ENCODE data around the gene ING5.
"Not testable (repeated sequence)": the region's sequence is repeated elsewhere in the genome, so short reads cannot be mapped to it uniquely, and the experiment has no call there.

ING5 gene

DNA sequence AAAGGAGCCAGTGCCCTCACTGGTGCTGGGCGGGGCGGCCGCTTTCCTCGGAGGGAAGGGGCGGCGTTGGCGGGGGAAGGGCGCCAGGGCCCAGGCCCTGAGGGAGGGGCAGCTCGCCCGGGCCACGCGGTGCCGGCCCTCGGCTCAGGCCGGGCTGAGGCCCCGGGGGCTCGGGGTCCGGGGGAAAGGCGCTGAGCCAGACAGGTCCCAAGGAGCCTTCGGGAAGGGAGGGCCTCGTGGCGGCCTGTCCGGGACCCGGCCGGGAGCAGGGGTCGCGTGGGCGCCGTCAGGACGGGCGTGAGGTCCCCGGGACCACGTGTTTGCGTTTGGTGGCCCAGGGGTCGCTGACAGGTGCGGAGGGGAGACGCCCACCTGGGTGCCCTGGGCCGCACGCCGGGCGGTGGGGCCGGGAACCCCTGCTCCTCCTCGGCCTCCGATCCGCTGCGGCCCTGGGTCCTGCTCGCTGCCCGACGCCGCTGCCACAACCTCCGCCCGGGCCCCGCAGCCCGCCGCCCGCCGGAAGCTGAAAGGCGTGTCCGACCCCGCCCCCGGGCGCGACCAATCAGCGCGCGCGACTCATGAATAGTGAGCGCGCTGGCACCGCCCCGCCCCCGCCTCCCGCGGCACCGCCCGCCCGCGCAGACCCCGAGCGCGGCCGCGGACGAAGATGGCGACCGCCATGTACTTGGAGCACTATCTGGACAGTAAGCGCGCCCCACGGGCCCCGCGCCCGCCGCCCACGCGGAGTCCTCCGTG, at the start of gene ING5:
Gene ING5 (plus strand): TSS at position 641 of the 756 bp plus-strand sequence. CDS start 27 bp downstream, at position 668.
- DNase-seq: peak; percentile 96

- DNase-seq: no peak
These were observed 49.7 kb upstream of the ING5 start for GRCh38 chr2:241652142-241652541.

GRCh38 chr2:241652722-241653121, 49.1 kb upstream of the ING5 start:
- DNase-seq: no peak

DNA sequence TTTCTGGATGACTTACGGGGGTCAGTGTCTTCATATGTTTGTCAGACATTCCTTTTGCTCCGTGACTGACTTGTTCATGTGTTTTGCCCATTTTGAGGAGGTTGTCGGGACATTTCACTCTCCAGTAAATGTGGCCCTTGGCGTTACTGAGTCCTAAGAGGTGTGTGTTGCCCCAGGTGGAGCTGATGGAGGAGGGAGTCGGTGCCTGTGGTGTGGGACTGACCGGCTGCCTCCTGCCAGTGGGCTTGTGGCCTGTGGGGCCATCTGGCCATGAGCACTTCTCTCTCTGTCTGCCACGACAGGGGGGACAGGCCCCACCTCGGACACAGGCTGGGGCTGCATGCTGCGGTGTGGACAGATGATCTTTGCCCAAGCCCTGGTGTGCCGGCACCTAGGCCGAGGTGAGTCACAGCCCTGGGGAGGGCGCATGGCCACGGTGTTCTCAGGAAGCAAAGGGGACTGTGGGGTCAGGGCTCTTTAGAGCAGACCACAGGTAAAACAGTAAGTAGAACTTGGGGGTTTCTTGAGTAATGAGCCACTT, 48.6 kb upstream of the ING5 start:
- DNase-seq: no peak

DNA sequence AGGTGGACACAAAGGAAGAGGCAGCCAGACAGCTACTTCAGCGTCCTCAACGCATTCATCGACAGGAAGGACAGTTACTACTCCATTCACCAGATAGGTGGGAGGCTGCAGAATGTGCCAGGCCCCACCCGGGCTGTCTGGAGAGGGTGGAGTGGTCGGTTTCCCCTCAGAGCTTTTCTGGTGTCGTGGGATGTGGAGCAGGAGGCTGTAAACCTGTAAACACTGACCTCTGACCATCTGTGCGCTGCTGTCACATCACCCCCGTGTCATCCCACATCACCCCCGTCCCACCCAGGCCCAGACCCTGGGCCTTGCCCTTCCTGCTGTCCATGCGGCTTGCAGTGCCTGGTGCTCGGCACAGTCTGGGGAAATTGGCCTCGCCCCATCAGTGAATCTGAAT, 47.3 kb upstream of the ING5 start:
- no peak for DNase-seq

DNA sequence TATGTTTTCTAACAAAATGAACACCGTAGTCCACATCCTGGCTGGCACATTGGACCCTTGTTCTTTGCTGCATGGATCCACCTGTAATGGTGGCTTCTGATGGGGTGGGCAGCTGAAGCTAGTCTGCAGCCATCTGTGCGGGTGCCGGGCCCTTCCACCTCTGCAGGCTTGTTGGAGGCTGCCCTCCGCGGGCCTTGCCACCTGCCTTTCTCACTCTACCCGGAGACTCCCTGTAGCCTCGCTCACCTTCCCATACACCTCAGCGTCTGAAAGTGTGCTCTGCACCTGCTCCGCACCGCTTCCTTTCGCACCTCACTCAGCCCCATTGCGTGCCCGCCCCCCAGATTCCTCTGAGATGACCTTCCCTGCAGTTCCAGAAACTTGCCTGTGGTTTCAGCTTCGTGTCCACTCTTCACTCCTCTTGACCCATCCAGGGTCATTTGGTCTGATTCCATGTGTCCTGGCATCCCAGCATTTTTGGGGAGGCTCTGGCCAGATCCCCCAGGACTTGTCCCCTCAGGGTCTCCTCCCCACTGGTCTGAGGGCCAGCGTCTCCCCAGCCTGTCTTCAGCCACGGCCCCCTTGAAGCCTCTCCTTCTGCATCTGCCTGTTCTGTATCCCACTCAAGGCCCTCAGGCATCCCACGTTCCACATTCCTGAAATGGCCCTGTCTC, 46.2 kb upstream of the ING5 start:
- no peak for DNase-seq

GRCh38 chr2:241656190-241656741, 45.6 kb upstream of the ING5 start:
- no peak for DNase-seq

GRCh38 chr2:241657786-241658254, 44.0 kb upstream of the ING5 start:
- no peak for DNase-seq

DNA sequence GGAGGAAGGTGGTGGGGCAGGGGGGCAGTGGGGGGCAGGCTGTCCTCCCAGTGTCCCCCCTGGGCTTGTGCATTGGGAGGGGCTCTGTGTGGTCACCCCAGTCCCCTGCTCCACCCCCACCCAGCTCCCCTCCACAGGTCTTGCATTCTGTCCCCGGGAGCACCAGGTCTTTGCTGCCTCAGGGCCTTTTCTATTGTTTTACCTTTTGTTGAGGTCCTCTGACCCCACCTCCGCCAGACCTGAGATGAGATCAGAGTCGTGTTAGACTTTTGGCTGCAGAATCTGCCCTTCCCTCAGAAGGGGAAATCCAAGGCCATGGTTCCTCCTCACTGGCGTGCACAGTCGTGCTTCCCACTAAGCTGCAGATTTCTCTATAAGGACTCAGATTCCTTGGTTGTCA, 43.5 kb upstream of the ING5 start:
- no peak for DNase-seq

GRCh38 chr2:241659150-241659739, 42.6 kb upstream of the ING5 start:
- DNase-seq: peak; percentile 74

GRCh38 chr2:241660593-241661213, 41.1 kb upstream of the ING5 start:
- no peak for DNase-seq

- DNase-seq: not testable (repeated sequence)
These were observed 39.1 kb upstream of the ING5 start for GRCh38 chr2:241662731-241663130.

GRCh38 chr2:241665731-241666440, 36.0 kb upstream of the ING5 start:
- DNase-seq: no peak

DNA sequence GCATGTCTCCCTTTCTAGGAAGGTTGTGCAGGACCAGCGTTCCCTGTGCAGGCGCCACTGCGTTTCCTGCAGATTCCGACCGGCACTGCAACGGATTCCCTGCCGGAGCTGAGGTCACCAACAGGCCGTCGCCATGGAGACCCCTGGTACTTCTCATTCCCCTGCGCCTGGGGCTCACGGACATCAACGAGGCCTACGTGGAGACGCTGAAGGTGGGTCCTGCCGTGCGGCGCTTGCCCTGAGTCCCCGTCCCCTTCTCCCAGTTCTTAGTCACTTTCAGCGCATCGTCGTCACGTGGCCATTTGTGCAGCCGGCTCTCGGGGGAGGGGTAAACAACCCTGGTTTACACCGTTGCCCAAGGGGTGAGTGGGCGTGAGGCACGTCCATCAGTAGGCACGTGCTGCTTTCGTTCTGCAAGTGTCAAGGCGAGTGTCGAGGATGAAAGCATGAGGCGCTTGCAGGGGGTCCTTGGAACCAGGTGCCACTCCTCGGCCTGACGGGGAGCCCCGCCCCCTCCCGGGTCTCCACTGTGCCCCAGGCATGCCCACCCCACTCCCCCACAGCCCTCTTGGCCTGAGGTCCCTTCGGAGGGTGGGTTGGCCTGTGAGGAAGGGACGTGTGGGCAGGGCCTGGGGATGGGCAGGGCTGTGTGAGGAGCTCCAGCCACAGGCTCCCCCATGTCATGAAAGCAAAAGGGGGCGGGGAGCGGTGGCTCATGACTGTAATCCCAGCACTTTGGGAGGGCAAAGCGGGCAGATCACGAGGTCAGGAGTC, 35.0 kb upstream of the ING5 start:
- DNase-seq: no peak

GRCh38 chr2:241668354-241668753, 33.5 kb upstream of the ING5 start:
- no peak for DNase-seq

DNA sequence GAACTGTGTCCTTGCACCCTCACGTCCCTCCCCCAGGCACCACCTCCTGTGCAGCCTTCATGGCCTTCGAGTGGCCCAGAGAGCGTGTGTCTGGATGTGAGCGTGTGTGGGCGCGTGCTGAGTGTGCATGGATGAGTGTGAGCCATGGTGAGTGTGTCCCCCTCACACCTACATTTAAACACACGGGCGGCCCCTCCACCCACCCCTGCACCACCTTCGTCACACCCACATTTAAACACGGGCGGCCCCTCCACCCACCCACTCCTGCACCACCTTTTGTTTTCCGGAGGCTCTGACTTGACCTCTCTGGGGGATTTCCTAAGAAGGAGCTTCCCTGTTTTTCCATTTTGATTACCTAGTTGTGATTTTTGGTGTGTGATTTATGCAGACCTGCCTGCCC, 33.0 kb upstream of the ING5 start:
- no peak for DNase-seq

- DNase-seq: no peak
These were observed 31.3 kb upstream of the ING5 start for GRCh38 chr2:241670333-241671110.

DNA sequence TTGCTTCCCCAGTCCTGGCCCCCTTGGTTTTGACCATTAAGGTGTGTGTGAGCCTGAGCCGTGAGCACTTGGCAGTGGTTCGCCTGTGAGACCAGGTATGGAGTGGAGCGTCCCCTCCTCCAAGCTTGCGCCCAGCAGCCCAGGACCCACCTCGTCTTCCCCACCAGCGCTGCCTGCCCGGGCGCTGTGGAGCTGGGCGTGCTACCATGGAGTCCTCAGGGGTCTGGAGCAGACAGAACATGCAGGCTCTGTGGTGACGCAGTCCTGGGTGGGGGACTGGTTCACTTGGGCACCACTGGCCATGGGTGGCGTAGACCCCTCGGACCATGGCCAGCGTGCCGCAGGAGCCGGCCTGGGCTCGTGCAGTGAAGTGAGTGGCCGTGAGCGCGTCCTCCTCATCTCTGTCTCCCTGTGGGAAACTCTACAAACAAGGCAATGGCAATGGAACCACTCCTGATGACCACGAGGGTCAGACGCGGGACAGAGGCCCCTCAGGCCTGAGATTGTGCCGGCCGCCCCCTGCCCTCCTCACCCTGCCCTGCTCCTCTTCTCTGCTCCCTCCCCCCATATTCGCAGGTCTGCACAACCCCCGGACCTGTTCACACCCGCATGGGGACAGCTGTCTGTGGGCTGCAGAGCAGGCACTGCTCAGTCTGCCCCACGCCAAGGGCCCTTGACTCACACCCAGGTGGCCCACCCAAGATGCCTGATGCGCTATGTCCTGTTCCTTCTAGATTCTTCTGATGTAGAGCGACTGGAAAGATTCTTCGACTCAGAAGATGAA, 30.2 kb upstream of the ING5 start:
- no peak for DNase-seq

Measured in femur (tissue), 1 donor.